Right lung (tissue), 5 donors: ENCODE data around the gene DNAJC5G. TPM values are rescaled to one million over a fixed set of nuclear protein-coding genes. Genes with fewer than 3 reads are reported as not detected.
"Not testable (repeated sequence)": the region's sequence is repeated elsewhere in the genome, so short reads cannot be mapped to it uniquely, and the experiment has no call there.

ENCODE experiments used
- DNase-seq, 2 donors: peaks; one replicate each; pipeline ENCODE4 v3.0.0-alpha.2; 2013
- polyA plus RNA-seq, 5 donors: library from polyadenylated mRNA; unstranded; fragments of 120-200 nt; gene quantifications; one replicate each; pipeline versions ENCODE4 v1.2.1 to v1.2.3, GENCODE V29; 2013; ENCODE audit warnings: inconsistent platforms in 1 of 5, low replicate concordance in 1 of 5; ENCODE audit not compliant: insufficient read length in 5 of 5, insufficient read depth in 1 of 5

The DNAJC5G gene
- polyA plus RNA-seq, 5 donors, result 0.14 to 0.53 (median 0.30) TPM; not detected in 1

DNA sequence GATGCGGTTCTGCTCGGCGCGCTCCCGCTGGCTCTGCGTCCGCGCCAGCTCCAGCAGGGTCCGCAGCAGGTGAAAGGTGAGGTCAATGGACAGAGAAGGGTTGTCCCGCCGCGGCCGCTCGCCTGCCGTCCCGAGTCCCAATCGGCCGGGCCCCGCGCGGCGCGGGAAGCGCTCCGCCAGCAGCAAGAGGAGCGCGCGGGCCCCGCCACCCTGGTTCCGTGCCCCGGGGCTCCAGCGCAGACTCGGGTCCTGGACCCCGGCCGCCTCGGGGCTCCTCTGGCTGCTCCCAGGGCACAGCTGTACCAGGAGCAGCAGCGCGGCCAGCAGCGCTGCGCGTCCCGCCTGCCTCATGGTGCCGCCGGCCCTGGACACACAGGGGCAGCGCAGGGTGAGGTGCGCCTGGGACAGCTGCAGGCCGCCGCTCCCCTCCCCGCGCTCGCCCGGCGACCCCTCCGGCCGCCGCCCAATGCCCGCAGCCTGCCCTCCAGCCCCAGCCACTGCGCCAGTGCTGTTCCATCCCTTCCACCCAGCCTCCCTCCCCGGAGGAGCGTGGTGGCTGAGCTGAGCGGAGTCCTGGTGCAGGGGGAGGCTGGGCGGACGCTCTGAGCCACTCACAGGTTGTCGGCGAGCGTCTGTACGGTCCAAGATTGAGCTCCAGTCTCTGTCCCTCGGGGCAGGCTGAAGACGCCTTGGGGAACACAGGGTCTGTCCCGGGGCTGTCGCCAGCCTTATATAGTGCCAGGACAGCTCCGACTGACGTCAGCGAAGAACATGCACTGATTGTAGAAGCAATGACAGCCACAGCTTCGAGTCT lies 32.5 kb downstream of the DNAJC5G start:
- DNase-seq, result no peak

DNA sequence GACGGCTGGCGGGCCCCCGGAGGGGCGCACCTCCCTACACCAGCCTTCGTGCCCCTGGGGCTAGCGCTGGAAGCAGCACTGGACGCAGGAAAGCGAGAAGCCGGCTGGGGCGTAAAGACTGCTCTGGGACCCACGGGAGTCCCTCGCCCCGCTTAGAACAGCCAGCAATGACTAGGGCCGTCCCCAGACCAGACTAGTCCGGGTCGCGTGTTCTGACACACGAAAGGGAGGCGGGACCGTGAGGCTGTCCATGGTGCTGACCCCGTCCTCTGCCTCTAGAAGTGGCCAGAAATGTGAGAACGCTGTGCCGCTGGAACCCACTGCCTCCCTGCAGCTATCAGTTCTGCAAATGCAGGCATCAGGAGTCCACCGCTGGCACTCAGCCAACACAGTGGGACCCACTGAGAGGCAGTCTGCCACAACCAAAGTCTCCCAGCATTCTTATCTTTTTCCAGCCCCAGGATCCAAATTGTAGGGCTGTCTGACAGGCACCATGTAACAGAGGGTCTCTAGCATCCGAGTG lies 33.2 kb downstream of the DNAJC5G start, which contains the start of gene UCN:
TSS of gene UCN (minus strand) at position 87 of the 523 bp plus-strand sequence. CDS start 550 bp downstream, outside the sequence.
- peak; percentile 25 to 27 for DNase-seq

- DNase-seq, result no peak
Observed at GRCh38 chr2:27309651-27310050, 34.4 kb downstream of the DNAJC5G start.

DNA sequence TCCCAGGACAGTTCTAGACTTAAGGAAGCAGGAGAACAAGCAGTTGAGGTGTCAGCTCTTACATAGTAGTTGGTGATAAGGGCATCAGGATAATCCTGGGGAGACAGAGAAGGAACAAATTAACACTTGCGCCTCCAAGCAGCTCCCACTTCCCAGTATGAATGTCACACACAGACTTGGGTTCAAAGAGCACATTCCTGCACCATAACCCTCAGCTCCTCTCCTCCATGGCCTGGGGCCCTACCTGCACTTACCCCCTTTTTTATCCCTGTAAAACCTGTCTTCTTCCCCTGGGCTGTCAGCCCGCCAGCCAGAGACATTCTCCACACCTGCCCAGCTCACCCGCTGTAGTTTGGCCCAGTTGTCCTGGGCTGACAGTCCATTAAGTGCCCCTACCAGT lies 36.9 kb downstream of the DNAJC5G start:
- no peak for DNase-seq

GRCh38 chr2:27313882-27314645 lies 38.8 kb downstream of the DNAJC5G start:
- DNase-seq, result no peak

DNA sequence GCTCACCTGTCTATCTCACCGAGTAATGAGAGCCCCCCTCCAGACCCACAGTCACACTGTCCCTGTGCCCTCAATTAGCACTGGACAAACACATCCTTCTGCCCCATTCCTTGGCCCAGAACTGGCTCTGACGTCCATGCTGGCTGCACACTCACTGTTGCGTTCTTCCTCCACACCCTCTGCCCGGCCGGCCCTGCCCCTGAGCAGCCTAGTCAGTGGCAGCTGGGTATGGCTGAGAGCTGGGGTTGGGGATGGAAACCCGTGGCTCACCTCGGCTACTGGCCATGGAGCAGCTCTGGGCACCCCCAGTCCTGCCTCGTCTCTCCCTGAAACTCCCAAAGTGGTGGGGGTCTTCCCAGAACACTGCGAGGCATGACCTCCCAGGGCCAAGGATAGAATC lies 39.5 kb downstream of the DNAJC5G start:
- DNase-seq, result no peak

DNA sequence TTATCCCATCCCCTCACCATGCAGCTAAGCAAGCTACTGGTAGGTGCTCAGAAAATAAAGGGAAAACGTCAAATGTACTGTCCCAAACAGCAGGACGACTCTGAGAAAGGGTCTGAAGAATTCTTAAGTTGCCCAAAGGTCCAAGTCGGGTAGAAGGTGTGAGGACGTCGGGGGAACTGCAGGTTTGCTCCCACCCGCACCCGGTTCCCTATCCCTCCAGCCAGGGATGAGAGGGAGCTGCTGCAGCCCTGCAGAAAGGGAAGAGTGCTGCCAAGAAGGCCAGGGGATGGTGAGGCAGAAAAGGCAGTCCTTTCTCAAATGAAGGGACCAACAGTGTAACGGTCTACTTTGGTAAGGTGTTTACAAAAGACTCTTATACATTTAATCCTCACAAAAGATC lies 39.9 kb downstream of the DNAJC5G start:
- no peak for DNase-seq

DNA sequence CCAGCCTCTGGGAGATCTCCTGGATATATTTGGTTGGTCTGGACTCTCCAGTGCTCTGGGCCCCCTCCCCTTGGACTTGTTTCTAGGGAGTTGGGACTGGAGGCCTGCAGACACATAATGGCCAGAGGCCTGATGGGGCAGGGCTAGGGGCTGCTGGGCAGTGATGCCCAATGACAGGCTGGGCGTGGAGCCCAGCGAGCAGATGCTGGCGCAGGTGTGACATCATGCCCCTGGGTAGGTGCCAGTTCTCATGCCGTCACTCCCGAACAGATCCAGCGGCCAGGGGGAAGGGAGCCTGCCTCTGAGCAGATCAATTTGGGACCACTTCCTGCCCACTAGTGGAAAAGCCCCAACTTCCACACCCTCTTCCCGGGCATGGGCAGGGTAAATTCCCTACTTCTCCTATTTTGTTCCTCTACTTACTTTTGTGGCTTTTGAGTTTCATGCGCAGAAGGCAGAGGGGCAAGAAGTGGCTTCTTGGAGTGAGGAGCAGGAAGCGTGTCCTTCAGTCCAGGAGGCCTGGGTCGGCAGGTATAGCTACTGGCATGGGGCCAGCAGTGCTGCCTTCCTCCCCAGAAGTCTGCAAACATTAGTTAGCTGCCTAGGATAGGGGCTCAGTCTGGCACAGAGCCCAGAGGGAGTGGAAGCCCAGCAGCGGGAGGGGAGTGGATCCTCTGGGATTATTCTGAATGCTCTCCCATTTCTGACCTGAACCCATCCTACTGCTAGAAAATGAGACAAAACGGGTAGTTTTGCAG lies 41.6 kb downstream of the DNAJC5G start:
- DNase-seq, result peak in 1 of 2 donors; percentile 18

- DNase-seq, result not testable (repeated sequence)
Observed at GRCh38 chr2:27319839-27320238, 44.6 kb downstream of the DNAJC5G start.

GRCh38 chr2:27320958-27321543 lies 45.8 kb downstream of the DNAJC5G start:
- DNase-seq, result no peak

DNA sequence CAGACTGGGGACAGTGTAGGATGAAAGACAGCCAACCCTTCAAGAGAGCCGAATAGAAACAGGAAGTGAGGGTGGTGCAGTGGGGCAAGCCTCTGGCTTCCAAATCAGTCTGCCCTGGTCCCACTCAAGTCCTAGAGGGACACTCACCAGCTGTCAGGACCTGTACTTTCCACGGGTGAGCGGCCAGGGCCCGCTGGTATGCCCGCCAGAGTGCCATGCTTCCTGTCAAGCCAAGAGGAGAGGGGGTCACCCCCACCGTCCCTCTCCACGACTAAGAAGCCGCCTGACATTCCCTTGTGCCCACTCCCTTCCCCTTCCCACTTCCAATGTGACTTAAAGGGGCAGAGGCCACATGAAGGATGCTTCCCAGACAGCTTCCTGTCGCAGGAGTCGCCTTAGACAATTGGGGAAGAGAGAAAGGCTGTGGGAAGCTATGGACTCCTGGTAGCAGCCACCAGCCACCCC lies 47.1 kb downstream of the DNAJC5G start:
- no peak for DNase-seq

DNA sequence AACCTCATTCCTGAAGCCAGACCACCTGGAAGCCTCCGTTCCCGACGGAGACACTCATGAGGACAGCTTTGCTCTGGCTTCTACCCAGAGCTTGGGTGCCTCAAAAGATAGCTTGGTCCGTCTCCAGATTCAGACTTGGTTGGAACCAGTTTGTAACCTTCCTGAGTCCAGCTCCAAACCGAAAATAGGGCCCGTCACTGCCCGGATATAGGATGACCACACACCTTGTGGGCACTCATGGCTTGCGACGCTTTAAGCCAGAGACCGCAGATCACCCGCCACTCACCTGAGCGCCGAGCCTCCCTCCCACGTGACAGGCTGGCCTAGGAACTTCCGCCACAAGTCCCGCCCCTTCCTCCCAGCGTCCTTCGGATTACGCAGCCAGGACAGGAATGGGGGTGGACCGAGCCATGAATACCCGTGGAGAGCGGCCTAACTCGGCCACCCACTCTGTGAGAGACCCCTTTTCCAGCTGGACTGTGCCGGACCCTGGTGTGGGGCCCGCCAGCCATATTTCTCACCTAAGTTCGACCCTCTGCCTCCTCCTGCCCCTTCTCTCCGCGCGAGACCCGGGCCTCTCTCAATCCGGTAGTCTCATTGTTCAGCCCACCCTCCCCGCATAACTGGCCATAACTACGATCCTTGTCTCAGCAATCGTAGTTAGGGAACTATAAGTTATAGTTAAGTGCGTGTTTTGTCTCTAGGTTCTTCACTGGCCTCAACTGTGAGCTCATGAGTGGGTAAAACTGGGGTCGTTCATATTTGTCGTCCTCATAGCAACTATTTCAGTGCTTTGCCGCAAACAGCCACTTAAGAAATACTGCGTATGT lies 47.7 kb downstream of the DNAJC5G start, which contains the start of gene MPV17:
TSS of gene MPV17 (minus strand) at position 332 of the 830 bp plus-strand sequence. CDS start 580 bp downstream, outside the sequence.
- DNase-seq, result peak; percentile 88 to 91

DNA sequence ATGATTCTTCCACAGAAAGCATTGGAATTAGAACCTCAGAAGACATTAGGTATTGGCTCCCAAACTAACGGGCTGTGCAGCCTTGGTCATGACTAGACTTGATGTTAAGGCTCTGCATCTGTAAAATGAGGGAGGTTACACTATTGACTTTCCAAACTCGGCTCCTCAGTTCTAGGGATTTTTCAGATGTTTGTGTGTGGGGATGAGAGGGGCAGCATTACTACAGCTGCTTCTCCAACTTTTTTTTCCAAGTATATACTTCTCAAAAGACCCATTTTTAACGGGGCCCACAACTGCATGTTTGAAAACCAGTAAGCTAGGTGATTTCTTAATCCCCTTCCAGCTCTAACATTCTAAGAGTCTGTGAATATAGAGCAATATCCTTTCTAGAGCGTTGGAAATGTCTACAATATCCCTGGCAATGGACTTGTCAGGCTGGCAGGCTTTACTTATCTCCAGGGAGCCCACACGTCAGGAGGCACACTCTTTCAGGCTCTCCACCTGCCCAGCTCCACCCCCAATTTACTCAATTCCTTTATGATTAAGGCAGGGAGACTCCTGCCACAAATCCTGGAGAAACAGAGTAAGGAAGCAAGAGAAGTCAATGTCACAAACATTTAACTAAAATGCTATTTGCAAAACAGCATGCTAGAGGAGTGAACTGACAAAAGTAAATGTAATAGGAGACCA lies 48.5 kb downstream of the DNAJC5G start:
- DNase-seq, result no peak

DNA sequence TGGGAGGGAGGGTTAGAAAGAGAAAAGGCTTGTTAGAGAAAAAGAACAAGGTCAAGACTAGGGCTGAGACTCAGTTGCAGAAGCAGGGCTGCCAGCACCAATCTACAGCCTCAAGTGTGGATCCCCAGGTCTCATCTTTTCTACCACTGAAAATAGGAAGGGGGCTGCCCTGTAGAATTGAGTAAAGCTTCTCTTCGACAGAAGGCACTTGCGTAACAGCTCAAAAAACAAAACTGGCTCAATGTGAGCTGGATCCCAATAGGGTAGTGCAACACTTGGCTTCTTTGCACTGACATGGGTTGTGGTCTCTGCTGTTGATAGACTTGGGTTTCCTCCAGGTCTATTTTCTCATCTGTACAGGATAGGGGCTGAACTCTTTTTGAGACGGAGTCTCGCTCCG lies 49.5 kb downstream of the DNAJC5G start:
- no peak for DNase-seq

Other genes starting within 250 kb of the DNAJC5G start
- 10 to 100 TPM; 56.8 to 89.2 (median 75.8) TPM for gene TMEM214, start 242.5 kb upstream of the DNAJC5G start, polyA plus RNA-seq
- gene AGBL5, start 223.8 kb upstream of the DNAJC5G start, polyA plus RNA-seq, result 10 to 100 TPM; 45.6 to 55.3 (median 53.8) TPM
- gene OST4, start 203.8 kb upstream of the DNAJC5G start, polyA plus RNA-seq, result 100 to 1,000 TPM; 250 to 316 (median 260) TPM
- gene EMILIN1, start 196.8 kb upstream of the DNAJC5G start, polyA plus RNA-seq, result 100 to 1,000 TPM; 120 to 341 (median 140) TPM
- 1 to 10 TPM; 4.2 to 6.7 (median 4.9) TPM for gene KHK, start 188.7 kb upstream of the DNAJC5G start, polyA plus RNA-seq
- under 1 TPM; 0.28 to 0.55 (median 0.41) TPM for gene CGREF1, start 156.3 kb upstream of the DNAJC5G start, polyA plus RNA-seq
- 1 to 10 TPM in 3 of 5 donors, under 1 TPM in 2; 0.61 to 2.2 (median 1.0) TPM for gene ABHD1, start 151.6 kb upstream of the DNAJC5G start, polyA plus RNA-seq
- 10 to 100 TPM; 32.5 to 43.8 (median 40.0) TPM for gene PREB, start 140.8 kb upstream of the DNAJC5G start, polyA plus RNA-seq
- gene PRR30, start 136.0 kb upstream of the DNAJC5G start, polyA plus RNA-seq, result not detected
- under 1 TPM; 0.06 to 0.15 (median 0.12) TPM for gene TCF23, start 126.4 kb upstream of the DNAJC5G start, polyA plus RNA-seq
- 100 to 1,000 TPM; 125 to 154 (median 136) TPM for gene ATRAID, start 63.4 kb upstream of the DNAJC5G start, polyA plus RNA-seq
- 10 to 100 TPM; 24.7 to 38.8 (median 28.7) TPM for gene SLC5A6, start 63.2 kb upstream of the DNAJC5G start, polyA plus RNA-seq
- gene CAD, start 58.1 kb upstream of the DNAJC5G start, polyA plus RNA-seq, result 10 to 100 TPM; 31.5 to 53.7 (median 35.7) TPM
- gene SLC30A3, start 12.4 kb upstream of the DNAJC5G start, polyA plus RNA-seq, result under 1 TPM; 0.24 to 0.61 (median 0.51) TPM
- 1 to 10 TPM in 1 of 5 donors, under 1 TPM in 1, not detected in 3; 0.13 to 4.3 TPM for gene TRIM54, start 7.0 kb downstream of the DNAJC5G start, polyA plus RNA-seq
- gene UCN, start 33.0 kb downstream of the DNAJC5G start, polyA plus RNA-seq, result 1 to 10 TPM; 1.1 to 3.4 (median 1.9) TPM
- gene MPV17, start 47.7 kb downstream of the DNAJC5G start, polyA plus RNA-seq, result 100 to 1,000 TPM in 1 of 5 donors, 10 to 100 TPM in 4; 80.7 to 114 (median 92.8) TPM
- gene GTF3C2, start 81.3 kb downstream of the DNAJC5G start, polyA plus RNA-seq, result 10 to 100 TPM; 55.7 to 65.1 (median 61.3) TPM
- 10 to 100 TPM; 50.6 to 61.7 (median 55.9) TPM for gene EIF2B4, start 94.9 kb downstream of the DNAJC5G start, polyA plus RNA-seq
- 100 to 1,000 TPM in 2 of 5 donors, 10 to 100 TPM in 3; 83.8 to 120 (median 99.2) TPM for gene SNX17, start 95.2 kb downstream of the DNAJC5G start, polyA plus RNA-seq
- 10 to 100 TPM; 12.4 to 23.3 (median 14.5) TPM for gene ZNF513, start 105.3 kb downstream of the DNAJC5G start, polyA plus RNA-seq
- gene PPM1G, start 134.2 kb downstream of the DNAJC5G start, polyA plus RNA-seq, result 10 to 100 TPM; 69.0 to 87.8 (median 82.8) TPM
- gene NRBP1, start 153.2 kb downstream of the DNAJC5G start, polyA plus RNA-seq, result 100 to 1,000 TPM; 125 to 139 (median 135) TPM
- gene KRTCAP3, start 166.9 kb downstream of the DNAJC5G start, polyA plus RNA-seq, result 10 to 100 TPM; 12.0 to 17.1 (median 12.9) TPM
- 10 to 100 TPM; 41.1 to 52.5 (median 49.4) TPM for gene IFT172, start 214.3 kb downstream of the DNAJC5G start, polyA plus RNA-seq
- gene FNDC4, start 219.8 kb downstream of the DNAJC5G start, polyA plus RNA-seq, result 10 to 100 TPM; 13.4 to 17.1 (median 14.2) TPM
- 1 to 10 TPM in 3 of 5 donors, under 1 TPM in 2; 0.55 to 2.3 (median 1.2) TPM for gene GCKR, start 221.4 kb downstream of the DNAJC5G start, polyA plus RNA-seq